ENCODE results near the gene DAO.
A peak's percentile ranks its signal among the peaks of the same experiment; 100 is the strongest.

The DAO gene

GRCh38 chr12:108875682-108876361 is 4.1 kb upstream of the DAO start:
- DNase-seq (ENCODE audit: low spot score), result no peak

DNA sequence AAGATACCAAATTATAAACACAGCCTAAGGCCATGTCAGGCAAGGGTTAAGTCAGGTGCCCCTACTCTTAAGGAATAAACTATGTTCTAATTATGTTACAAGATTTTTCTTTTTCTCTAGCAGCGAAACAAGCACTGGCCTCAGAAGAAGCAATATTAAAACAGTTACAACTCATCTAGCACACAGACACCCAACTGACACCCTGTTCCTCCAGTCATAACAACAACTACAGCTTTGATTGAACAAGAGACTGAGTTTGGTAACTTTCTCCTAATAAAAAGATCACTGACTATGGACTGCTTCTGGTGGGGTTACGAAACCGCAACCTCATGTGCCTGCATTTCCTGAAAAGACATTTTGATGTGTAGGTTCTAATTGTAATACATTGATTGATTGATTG is 3.3 kb upstream of the DAO start:
- DNase-seq (ENCODE audit: low spot score), result no peak

- no peak for DNase-seq (ENCODE audit: low spot score)
Observed at GRCh38 chr12:108881953-108882352, 2.1 kb downstream of the DAO start.

DNA sequence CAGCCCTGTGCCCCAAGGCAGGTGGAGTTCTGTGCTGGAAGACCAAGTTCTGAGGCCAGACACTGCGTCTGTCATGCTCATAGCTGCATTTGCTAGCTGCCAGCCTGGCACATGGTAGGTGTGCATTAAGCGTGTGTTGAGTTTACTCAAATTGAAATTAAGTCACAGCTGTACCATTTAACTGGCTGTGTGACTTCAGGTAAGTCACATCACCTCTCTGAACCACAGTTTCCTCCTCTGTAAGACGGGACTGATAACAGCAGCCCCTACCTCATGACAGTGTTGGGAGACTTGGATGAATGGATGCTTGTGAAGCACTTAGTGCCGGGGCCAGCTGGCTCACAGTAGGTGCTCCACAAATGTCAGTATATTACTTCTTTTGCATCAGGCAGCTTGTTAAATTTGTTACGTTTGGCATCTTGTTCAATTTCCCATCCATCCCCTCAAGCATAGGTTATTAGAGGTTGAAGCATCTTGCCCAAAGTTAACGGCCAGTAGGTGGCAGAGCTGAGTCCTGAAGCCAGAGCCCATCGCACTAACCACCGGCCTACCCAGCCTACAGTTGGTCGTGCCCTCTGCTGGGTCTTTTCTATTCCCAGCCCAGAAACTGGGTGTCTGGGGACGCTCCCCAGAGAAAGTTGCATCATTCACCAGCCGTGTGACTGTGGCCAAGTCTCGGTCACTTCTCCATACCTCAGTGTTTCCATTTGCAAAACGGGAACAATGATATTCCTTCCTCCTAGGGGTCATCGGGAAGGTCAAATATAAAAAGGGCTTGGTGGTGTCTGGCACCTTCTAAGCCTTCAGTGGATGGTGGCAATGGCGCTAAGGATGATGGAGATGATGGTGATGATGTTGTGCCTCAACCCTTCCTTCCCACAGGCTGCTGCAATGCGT is 4.5 kb downstream of the DAO start:
- DNase-seq (ENCODE audit: low spot score), result peak; percentile 73

- no peak for DNase-seq (ENCODE audit: low spot score)
Observed at GRCh38 chr12:108886873-108887629, 7.2 kb downstream of the DAO start.

- DNase-seq (ENCODE audit: low spot score), result no peak
Observed at GRCh38 chr12:108888031-108888430, 8.1 kb downstream of the DAO start.

GRCh38 chr12:108890208-108890607 is 10.3 kb downstream of the DAO start:
- peak; percentile 67 for DNase-seq (ENCODE audit: low spot score)

DNA sequence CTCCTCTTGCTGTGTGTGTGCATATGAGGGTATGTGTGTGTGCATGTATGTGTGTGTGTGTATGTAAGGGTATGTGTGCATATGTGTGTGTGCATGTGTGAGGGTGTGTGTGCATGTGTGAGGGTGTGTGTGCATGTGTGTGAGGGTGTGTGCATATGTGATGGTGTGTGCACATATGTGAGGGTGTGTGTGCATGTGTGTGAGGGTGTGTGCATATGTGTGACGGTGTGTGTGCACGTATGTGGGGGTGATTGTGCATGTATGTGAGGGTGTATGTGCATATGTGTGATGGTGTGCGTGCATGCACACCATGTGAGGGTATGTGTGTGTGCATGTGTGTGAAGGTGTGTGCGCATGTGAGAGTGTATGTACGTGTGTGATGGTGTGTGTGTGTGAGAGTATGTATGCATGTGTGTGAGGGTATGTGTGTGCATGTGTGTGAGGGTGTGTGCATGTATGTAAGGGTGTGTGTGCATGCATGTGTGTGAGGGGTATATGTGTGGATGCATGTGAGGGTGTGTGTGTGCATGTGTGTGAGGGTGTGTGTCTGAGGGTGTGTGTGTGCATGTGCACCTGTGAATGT is 15.4 kb downstream of the DAO start:
- no peak for DNase-seq (ENCODE audit: low spot score)

DNA sequence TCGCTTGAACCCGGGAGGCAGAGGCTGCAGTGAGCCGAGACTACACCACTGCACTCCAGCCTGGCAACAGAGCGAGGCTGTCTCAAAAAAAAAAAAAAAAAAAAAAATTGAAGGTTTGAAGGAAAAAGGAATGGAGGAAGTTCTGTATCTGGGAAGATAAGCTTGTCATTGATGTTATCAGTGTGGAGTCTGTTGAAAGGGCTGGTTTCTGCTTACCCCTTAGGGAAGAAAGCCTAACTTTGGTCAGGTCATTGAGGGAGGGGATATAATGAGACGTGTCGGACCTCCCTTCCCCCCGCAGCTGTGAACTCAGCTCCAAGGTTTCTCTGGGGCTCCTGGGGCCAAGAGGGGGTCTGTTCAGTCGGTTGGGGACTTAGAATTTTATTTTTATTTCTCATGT is 16.4 kb downstream of the DAO start:
- no peak for DNase-seq (ENCODE audit: low spot score)

- no peak for DNase-seq (ENCODE audit: low spot score)
Observed at GRCh38 chr12:108896817-108897216, 16.9 kb downstream of the DAO start.

- no peak for DNase-seq (ENCODE audit: low spot score)
Observed at GRCh38 chr12:108899145-108899544, 19.3 kb downstream of the DAO start.

DNA sequence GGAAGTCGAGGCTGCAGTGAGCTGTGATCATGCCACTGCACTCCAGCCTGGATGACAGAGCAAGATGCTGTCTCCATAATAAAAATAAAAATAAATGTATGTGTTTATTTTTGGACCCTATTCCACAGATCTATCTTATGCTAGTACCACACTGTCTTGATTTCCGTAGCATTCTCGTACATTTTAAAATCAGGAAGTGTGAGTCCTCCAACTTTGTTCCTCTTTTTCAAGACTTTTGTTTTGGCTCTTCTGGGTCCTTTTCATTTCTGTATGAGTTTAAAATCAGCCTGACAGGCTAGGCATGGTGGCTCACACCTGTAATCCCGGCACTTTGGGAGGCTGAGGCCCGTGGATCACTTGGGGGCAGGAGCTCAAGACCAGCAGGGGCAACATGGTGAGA is 25.8 kb downstream of the DAO start:
- DNase-seq (ENCODE audit: low spot score), result no peak

DNA sequence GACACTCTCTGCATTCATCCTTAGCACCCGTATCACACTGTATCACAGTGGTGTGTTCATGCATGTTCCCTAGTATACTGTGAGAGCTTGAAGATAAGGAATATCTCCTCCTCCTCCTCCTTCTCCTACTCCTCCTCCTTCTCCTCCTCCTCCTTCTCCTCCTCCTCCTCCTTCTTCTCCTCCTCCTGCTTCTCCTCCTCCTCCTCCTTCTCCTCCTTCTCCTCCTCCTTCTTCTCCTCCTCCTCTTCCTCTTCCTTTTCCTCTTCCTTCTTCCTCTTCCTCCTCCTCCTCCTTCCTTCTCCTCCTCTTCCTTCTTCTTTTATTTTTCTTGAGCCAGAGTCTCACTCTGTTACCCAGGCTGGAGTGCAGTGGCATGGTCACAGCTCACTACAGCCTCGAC is 27.1 kb downstream of the DAO start:
- DNase-seq (ENCODE audit: low spot score), result no peak

DNA sequence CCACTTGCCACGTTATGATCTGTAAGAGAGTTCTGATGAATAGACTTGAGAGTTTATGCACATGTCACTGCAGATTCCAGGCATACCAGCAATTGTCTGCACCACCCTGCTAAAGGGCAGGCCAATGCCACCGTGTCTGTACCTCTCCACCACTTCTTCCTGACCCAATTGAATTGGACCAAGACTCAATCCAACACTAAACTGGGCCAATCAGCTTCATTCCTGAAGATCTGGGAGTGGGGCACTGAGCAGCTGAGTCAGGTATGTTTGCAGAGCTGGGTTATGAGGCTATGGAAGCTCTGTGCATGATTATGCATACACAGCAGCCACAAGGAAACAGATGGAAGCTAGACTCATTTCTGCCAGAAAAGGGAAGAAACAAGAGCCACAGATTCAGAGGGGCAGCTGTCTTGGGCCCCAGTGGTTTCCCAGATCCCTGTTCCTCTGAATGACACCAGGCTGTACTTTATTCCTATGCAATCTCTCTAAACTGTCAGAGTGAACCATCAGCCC is 28.0 kb downstream of the DAO start:
- DNase-seq (ENCODE audit: low spot score), result peak; percentile 31

DNA sequence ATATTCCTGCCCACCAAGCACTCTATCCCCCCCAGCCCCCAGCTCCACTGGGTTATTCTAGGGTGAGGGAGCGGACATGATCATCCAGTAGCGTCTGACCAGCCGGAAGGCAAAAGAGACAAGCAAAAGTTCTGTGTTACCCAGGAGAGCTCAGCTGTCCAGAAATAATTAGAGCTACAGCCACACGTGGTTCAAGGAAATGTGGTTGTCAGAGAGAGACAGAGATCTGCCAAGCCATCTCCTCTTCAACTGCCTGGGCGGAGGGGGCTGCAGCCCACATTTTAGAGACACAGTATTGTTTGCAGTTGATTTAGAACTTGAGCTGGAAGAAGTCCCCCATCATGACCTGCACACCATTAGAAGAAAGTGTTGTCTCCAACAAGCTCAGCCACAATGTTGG is 30.4 kb downstream of the DAO start:
- no peak for DNase-seq (ENCODE audit: low spot score)

DNA sequence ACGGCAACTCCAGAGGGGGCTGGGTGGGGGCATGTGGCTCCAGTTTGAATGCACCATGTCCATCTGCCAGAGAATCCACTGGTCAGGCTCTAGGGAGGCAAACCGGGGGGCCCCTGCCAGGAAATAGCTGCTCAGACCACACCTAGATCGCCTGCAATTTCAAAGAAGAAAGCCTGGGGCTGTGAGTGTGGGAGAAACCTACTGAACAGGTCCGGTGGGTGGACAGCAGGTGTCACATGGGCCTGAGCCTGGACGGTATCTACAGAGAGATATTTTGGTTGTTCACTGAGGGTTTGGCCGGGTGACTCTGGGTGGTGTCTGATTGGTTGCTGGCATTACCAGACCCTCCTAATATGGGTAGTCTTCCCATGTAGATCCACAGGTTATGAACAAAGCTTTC is 32.0 kb downstream of the DAO start:
- DNase-seq (ENCODE audit: low spot score), result peak; percentile 21

DNA sequence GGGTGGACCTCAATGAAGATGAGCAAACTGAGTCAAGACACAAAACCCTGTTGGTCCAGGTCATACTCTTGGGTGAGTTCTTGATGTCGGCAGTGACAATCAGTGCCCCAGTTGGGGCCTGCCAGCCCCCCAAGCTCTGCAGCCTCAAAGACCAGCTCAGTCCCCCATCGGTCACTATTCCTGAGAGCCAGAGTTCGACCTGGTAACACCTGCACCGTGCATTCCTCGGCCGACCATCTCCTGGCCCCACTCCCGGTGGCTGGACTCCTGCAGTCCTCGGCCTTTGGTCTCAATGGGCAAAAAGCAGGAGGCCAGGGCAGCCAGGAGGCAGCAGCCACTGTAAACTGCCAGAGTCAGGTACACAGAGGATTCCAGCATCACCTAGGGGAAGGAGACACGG is 32.5 kb downstream of the DAO start:
- no peak for DNase-seq (ENCODE audit: low spot score)

DNA sequence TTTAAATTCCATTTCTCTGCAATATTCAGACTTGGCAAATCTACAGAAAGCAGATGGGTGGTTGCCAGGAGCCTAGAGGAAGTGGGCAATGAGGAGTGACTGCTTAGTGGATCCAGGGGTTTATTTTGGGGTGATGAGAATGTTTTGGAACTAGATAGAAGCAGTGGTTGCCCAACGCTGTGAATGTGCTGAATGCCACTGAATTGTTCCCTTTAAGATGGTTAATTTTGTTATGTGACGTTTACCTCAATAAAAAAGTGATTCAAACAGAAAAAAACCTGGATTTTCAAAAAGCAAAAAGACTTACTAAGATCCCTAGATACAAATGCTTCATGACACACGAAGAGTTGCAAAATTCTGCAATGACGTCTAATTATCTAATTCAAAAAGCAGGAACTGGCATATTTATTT is 34.2 kb downstream of the DAO start:
- no peak for DNase-seq (ENCODE audit: low spot score)

- peak; percentile 22 for DNase-seq (ENCODE audit: low spot score)
Observed at GRCh38 chr12:108915632-108916133, 35.8 kb downstream of the DAO start.

DNA sequence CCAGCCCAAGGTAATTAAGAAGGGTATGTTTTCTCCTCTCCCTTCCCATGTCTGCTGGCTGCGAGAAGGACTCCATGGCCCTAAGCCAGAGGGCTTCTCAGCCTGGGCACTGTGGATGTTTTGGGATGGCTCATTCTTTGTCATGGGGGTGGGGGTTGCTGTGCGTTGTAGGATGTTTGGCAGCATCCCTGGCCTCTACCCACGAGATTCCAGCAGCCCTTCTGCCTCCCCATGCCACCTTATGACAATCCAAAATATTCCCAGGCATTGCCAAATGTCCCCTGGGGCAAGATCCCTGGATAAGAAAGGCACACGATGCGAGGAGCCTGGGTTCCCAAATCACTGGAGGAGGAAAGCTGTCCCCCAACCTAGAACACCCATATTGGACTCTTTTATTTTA is 36.4 kb downstream of the DAO start:
- no peak for DNase-seq (ENCODE audit: low spot score)

DNA sequence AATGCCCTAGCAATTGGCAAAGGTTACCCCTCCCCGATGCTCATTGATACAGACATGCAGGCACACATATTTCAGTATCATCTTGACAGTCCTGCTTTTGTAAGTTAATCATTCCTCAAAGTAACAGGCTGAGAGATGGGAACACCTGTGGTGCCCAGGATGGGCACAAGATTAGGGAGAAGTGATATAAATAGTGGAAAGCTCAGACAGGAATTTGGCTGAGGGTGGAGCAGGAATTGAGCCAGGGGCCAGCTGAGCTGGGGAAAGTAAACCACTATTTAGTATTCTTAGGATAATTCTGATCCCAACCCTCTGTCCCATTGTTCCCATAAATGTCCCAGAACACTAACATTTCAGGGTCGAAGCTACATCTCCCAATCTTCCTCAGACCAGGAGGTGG is 38.3 kb downstream of the DAO start:
- no peak for DNase-seq (ENCODE audit: low spot score)
